Measurements from ENCODE around the gene CACNG3. TPM values are rescaled to one million over a fixed set of nuclear protein-coding genes. Genes with fewer than 3 reads are reported as not detected.
"Not testable (repeated sequence)": the region's sequence is repeated elsewhere in the genome, so short reads cannot be mapped to it uniquely, and the experiment has no call there.

The CACNG3 gene
- total RNA-seq, 1 donor from 2014 or later = not detected

GRCh38 chr16:24279982-24280515 lies 23.9 kb downstream of the CACNG3 start:
- no peak for DNase-seq (ENCODE audit: low spot score)

- DNase-seq (ENCODE audit: low spot score) = no peak
Observed at GRCh38 chr16:24281466-24281865, 25.3 kb downstream of the CACNG3 start.

DNA sequence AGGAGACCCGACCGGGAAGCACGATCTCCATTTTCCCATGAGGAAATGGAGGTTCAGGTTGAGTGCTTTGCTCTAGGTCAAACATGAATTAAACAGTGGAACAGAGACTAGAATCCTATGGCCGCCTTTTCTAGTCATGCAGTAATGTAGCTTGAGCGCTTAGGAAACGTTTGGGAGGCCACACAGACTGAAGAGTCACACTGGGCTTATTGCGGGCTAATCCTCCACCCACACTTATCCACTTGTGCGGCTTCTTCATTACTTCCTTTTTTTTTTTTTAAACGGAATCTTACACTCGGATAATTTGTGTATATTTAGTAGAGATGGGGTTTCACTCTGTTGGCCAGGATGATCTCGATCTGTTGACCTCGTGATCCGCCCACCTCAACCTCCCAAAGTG lies 26.0 kb downstream of the CACNG3 start:
- no peak for DNase-seq (ENCODE audit: low spot score)

DNA sequence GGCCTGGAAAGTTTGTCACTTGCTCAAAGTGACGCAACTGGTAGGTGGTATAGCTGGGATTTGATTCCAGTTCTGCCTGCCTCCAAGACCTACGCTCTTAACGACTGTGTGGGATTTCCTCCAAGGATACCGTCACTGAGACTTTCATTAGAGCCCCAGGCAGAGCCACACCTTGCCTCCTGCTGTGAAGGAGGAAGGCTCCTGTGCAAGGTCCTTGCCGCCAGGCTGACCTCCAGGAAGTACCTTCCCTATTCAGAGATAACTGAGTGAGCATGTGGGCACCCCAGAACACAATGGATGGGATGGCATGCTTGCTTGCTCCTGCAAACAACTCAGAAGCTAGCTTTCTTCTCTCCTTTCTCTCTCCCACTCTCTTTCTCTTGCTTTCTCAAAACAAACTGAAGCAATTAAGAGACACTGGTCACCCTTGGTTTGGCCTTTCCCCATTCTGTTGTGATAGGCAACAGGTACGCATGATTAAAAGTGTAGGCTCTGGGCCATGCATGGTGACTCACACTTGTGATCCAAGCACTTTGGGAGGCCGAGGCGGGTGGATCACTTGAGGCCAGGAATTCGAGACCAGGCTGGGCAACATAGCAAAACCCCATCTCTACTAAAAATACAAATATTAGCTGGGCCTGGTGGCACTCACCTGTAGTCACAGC lies 30.7 kb downstream of the CACNG3 start:
- DNase-seq (ENCODE audit: low spot score) = peak; percentile 59

- DNase-seq (ENCODE audit: low spot score) = no peak
Observed at GRCh38 chr16:24288516-24288915, 32.4 kb downstream of the CACNG3 start.

DNA sequence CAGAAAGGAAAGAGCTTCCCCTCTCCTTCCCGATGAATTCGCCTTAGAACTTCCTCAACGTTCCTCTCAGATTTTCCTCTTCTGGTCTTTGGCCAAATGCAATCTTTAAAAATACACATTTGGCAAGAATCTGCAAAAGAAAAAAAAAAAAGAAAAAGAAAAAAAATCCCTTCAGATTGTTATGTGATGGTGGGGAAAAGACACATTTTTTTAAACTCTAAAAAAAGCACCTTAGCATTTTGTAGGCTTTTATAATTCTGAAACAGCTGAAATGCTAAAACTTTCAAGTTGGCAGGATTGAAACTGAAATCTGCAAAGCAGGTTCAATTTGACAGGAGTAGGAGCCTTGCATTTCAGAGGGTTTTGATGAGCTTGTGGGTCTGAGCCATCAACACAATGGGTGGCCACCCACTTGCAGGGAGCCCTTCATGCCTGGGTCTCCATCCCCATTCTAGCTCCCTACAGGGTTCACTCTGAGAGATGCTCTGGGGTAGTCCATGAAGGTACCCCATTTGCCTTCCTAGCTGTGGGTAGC lies 33.1 kb downstream of the CACNG3 start:
- DNase-seq (ENCODE audit: low spot score) = no peak

DNA sequence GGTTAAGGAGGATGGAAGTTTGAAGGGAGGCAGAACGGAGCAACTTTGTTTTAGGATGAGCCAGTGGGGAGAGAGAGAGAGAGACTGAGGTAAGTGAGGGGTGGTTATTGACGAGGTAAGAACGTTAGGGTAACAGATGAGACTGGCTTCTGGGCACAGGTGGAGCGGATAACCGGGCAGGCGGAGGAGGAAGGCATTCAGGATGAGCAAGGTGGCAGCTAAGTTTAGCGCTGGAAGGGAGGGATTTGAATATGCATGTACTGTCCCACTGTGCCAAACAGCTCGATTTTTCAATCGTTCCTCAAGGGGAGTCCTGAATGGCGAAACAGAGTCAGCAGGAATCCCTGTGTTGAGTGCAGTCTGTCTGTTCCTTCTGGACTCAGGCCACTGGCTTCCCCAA lies 35.8 kb downstream of the CACNG3 start:
- no peak for DNase-seq (ENCODE audit: low spot score)

DNA sequence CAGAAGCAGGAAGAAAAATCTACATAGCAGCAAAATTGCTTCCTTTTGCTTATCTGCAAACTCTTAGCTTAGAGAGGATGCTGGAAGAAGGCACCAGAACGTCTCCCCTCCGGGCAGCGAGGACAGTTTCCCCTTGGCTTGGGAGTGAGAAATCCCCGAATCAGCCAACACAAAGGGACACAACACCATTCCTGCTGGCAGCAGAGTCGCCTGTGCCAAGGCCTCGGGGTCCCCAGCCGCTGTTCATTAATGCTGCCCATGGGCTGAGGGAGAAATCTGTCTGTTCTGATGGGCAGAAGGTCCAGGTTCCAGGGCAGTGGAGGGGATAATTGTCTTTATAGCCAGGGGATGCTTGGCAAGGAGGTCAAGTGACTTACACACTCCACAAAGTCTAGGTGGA lies 38.0 kb downstream of the CACNG3 start:
- DNase-seq (ENCODE audit: low spot score) = no peak

DNA sequence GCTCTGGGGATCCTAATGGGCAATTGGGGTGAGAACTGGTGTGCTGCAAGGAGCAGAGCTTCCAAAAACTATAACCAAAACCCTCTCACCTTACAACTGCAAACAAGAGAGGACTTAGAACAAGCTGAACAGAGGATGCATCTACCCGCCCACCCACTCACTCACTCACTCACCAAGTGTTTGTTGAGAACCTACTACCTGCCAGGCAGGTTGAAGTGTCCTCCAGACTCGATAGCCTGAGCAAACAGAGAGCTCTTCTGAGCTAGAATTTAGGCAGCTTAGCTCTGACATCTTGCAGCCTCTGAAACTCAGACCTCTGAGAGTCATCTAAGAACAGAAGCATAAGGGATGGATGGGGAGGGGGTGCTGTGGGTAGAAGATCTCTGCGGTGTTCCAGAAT lies 41.2 kb downstream of the CACNG3 start:
- no peak for DNase-seq (ENCODE audit: low spot score)

DNA sequence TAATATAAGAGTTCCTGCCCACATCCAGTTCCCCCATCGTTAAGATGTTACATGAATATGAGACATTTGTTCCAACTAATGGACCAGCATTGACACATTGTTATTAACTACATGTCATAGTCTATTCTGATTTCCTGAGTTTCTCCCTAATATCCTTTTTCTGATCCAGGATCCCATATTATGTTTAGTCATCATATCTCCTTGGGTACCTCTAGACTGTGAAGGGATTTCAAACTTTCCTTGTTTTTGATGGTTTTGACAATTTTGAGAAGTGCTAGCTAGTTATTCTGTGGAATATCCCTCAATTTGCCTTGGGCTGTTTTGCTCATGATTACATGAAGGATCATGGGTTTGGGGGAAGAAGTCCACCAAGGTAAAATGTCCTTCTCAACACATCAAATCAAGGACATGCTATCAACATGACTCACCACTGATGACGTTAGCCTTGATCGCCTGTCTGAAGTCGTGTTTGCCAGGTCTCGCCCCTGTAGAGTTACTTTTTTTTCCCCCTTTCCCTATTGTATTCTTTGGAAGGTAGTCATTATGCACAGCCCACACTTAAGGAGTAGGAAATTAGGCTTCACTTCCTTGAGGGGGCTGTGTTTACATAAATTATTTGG lies 42.5 kb downstream of the CACNG3 start:
- DNase-seq (ENCODE audit: low spot score) = no peak

DNA sequence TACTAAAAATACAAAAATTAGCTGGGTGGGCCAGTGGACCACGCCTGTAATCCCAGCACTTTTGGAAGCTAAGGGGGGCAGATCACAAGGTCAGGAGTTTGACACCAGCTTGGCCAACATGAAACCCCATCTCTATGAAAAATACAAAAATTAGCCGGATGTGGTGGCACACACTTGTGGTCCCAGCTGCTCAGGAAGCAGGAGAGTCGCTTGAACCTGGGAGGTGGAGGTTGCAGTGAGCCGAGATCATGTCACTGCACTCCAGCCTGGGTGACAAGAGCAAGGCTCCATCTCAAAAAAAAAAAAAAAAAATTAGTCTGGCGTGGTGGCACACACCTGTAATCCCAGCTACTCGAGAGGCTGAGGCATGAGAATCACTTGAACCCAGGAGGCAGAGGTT lies 44.6 kb downstream of the CACNG3 start:
- DNase-seq (ENCODE audit: low spot score) = not testable (repeated sequence)

DNA sequence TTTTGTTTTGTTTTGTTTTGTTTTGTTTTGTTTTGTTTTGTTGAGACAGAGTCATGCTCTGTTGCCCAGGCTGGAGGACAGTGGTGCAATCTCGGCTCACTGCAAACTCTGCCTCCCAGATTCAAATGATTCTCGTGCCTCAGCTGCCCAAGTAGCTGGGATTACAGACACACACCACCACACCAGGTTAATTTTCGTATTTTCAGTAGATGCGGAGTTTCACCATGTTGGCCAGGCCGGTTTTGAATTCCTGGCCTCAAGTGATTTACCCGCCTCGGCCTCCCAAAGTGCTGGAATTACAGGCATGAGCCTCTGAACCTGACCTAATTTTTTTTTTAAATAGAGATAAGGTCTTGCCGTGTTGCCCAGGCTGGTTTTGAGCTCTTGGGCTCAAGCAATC lies 46.5 kb downstream of the CACNG3 start:
- no peak for DNase-seq (ENCODE audit: low spot score)

GRCh38 chr16:24308200-24308599 lies 52.1 kb downstream of the CACNG3 start:
- DNase-seq (ENCODE audit: low spot score) = no peak

DNA sequence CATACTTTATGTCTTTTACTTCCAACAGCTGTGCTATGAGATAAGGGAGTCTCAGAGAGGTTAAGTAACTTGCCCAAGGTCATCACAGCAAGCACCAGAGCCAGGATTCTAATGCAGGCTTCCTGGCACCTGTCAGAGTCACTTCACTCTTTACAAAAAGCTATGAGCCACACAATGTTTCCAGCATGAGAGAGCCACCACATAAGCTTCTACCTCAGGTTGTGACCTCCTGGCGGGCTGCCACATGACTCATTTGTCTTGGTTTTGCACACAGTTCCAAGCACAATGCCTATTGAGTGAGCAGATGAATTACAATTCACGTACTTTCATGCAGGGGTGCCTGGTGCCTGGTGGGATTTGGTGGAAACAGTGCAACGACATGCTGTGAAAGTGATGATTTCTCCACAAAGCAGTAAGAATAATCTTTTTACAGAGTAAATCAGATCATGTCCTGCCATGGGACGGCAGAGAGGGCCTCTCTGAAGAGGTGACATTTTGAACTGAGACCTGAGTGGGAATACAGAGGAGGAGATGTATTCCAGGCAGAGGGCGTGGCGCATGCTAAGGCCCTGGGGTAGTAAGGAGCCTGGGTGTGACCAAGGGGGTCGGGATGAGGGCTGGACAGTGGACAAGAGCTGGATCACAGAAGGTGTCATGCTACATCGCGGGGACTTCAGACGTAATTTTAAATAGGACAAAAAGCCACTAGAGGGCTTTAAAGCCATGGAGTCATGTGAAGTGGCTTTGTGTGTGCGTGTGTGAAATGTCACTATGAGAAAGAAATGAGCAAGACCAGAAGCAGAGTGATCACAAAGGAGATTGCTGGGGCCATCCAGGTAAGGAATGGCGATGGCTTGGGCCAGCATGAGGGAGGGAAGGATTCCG lies 53.4 kb downstream of the CACNG3 start:
- peak; percentile 86 for DNase-seq (ENCODE audit: low spot score)

DNA sequence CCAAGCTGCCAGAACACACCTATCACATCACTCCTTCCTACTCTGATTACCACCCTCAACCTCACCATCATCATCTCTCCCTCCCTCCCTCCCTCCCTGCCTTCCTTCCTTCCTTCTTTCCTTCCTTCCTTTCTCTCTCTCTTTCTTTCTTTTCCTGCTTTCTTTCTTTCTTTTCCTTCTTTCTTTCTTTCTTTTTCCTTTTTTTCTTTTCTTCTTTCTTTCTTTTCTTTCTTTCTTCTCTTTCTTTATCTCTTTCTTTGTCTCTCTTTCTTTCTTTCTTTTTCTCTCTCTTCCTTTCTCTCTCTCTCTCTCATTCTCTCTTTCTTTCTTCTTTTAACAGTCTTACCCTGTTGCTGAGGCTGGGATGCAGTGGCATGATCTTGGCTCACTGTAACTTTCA lies 59.2 kb downstream of the CACNG3 start:
- no peak for DNase-seq (ENCODE audit: low spot score)

DNA sequence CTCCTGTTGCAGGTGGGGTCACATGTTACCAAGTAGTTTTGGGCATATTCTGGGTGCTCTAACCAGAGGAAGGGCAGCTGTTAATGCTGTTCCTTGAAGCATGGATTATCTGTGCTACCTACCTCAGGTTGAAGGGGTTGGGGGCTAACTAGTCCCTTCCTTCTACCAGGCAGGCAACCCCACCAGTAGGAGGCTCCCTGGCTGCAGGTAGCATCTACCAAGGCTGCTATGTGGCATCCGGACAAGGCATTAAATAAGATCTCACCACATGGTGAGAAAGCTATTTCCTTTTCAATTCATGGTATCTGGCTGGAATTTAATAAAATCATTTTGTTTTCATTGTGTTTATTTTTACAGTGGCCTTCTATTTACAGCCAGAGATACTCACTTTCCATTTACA lies 62.5 kb downstream of the CACNG3 start:
- no peak for DNase-seq (ENCODE audit: low spot score)

- no peak for DNase-seq (ENCODE audit: low spot score)
Observed at GRCh38 chr16:24319126-24319814, 63.1 kb downstream of the CACNG3 start.

DNA sequence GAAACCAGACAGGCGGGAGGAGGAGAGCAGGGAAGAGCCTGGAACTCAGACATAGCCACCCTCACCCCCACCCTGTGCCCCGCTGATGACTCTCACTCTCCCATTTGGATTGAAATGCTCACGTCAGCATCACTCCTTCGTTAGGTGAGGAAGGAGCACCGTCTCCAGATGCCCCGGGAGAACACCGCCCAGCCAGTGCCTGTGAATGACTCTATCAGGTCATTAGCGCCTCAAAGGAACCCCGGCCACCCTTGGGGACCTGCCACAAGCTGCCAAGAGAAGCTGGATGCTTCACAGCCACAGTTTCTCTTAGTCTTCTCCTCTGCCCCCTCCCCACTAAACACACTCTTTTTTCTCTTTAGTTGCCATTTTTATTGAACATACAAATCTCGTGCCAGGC lies 66.0 kb downstream of the CACNG3 start:
- DNase-seq (ENCODE audit: low spot score) = no peak

GRCh38 chr16:24324421-24324820 lies 68.3 kb downstream of the CACNG3 start:
- DNase-seq (ENCODE audit: low spot score) = no peak

DNA sequence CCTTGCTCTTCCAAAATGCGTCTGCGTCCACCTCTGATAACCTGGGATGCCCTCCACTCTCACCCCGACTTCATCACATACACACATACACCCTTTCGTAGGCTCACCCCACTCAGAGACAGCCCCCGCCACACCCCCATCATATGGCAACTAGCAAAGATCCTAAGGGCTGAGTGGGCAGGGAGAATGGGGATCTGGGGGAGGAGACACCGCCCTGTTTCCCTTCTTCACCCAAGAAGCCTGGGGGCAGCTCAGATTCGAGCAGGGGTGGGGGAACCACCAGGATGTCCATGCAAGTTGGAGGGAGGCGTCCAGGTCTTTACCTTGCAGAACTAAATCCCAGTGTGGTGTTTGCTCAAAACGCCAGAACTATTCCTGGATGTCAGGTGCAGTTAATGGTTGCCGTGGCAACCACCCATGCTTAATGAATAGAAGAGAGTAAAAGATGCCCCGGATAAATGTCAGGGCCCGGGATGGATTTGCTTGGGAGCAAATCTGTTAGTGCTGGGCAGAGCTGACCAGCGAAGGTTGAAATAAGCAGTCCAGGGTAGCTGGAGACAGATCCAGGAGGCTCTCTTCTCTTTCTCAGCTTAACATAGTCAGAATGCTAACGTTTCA lies 72.8 kb downstream of the CACNG3 start:
- no peak for DNase-seq (ENCODE audit: low spot score)

DNA sequence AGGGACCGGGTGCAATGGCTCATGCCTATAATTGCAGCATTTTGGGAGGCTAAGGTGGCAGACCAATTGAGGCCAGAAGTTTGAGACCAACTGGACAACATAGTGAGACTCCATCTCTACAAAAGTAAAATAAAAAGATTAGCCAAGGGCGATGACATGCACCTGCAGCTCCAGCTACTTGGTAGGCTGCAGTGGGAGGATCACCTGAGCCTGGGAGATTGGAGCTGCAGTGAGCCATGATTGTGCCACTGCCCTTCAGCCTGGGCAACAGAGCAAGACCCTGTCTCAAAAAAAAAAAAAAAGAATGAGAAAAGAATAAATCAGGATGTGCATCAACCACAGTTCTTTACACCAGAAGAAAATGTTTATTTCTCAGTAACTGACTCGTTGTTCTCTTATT lies 76.0 kb downstream of the CACNG3 start:
- DNase-seq (ENCODE audit: low spot score) = no peak

Data from mucosa of gallbladder (tissue), 1 donor.